Erythroblast (primary cell): Measurements from ENCODE around the gene EPM2A.

Experiments
- GATA1 ChIP-seq: IDR thresholded peaks from 2 replicates; pipeline ENCODE4 v1.6.1; 2011; ENCODE audit warnings: low read depth, mild to moderate bottlenecking, control low read depth, low read length, moderate library complexity
- POLR2A ChIP-seq: IDR thresholded peaks from 2 replicates; pipeline ENCODE4 v1.6.1; 2011; ENCODE audit warnings: mild to moderate bottlenecking, low read length

DNA sequence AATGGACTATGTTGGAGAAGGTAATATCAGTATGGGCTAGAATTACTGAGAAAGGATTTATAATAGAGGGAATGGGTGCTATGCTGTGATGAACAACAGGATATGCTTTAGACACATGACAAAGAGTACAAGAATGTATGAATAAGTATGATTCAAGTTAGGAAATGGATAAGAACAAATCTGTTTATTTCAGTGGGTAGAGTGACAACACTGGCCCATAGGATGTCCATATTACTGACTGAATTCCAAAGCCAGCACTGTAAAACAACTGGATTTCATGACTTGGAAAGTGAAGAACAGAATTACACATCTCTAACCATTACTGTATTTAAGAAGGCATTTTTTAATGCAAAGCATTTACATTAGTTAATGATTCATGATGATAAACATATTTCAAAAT, 35.9 kb downstream of the EPM2A start:
- no peak for TF ChIP-seq POLR2A
- no peak for TF ChIP-seq GATA1
